HEK293T (cell line): ENCODE measurements around the gene ADGRG1.
A peak's percentile ranks its signal among the peaks of the same experiment; 100 is the strongest.

Source experiments
- CTCF ChIA-PET: fragments of 350-600 bp; formaldehyde crosslinking; extraction: SDS; loops from one replicate; lab custom pipeline; 2021; ENCODE audit warnings: antibody characterized with exemption, inconsistent platforms; lab: Yijun Ruan, JAX
- POLR2A ChIA-PET: fragments of 350-600 bp; formaldehyde crosslinking; extraction: SDS; loops from one replicate; lab custom pipeline; 2020; ENCODE audit warnings: antibody characterized with exemption, inconsistent platforms; lab: Yijun Ruan, JAX
- DNase-seq: peaks from one replicate; pipeline ENCODE4 v3.0.0; 2012; ENCODE audit warnings: mixed read lengths; ENCODE audit errors: extremely low spot score
- ARNT ChIP-seq: fragments of 450-650 bp; IDR thresholded peaks from 2 replicates; pipeline ENCODE4 v1.6.1; 2017; ENCODE audit warnings: mild to moderate bottlenecking
- BHLHE40 ChIP-seq: fragments of 450-650 bp; IDR thresholded peaks from 2 replicates; pipeline ENCODE4 v1.6.1; 2016; ENCODE audit warnings: mild to moderate bottlenecking, moderate library complexity, borderline replicate concordance
- CTBP1 ChIP-seq: fragments of 450-650 bp; IDR thresholded peaks from 2 replicates; pipeline ENCODE4 v1.6.1; 2016; ENCODE audit warnings: borderline replicate concordance
- ELF4 ChIP-seq: fragments of 450-650 bp; IDR thresholded peaks from 2 replicates; pipeline ENCODE4 v1.6.1; 2017; ENCODE audit warnings: antibody characterized with exemption
- FOXA1 ChIP-seq: fragments of 450-650 bp; IDR thresholded peaks from 2 replicates; pipeline ENCODE4 v1.6.1; 2016; ENCODE audit warnings: mild to moderate bottlenecking
- FOXK2 ChIP-seq: fragments of 450-650 bp; IDR thresholded peaks from 2 replicates; pipeline ENCODE4 v1.6.1; 2016; ENCODE audit warnings: mild to moderate bottlenecking
- FOXM1 ChIP-seq: fragments of 450-650 bp; IDR thresholded peaks from 2 replicates; pipeline ENCODE4 v1.6.1; 2017; ENCODE audit warnings: mild to moderate bottlenecking, borderline replicate concordance
- HDGF ChIP-seq: fragments of 450-650 bp; IDR thresholded peaks from 2 replicates; pipeline ENCODE4 v1.6.1; 2017; ENCODE audit warnings: antibody characterized with exemption, borderline replicate concordance
- L3MBTL2 ChIP-seq: fragments of 450-650 bp; conservative IDR thresholded peaks from 2 replicates; pipeline ENCODE4 v1.6.1; 2016; ENCODE audit warnings: mild to moderate bottlenecking
- LEF1 ChIP-seq: fragments of 450-650 bp; IDR thresholded peaks from 2 replicates; pipeline ENCODE4 v1.6.1; 2017; ENCODE audit warnings: mild to moderate bottlenecking, borderline replicate concordance
- NFRKB ChIP-seq: fragments of 450-650 bp; IDR thresholded peaks from 2 replicates; pipeline ENCODE4 v1.6.1; 2016; ENCODE audit warnings: mild to moderate bottlenecking, moderate library complexity
- SP1 ChIP-seq: fragments of 450-650 bp; IDR thresholded peaks from 2 replicates; pipeline ENCODE4 v1.6.1; 2017
- SUZ12 ChIP-seq: fragments of 450-650 bp; IDR thresholded peaks from 2 replicates; pipeline ENCODE4 v1.6.1; 2016; ENCODE audit warnings: mild to moderate bottlenecking
- TARDBP ChIP-seq: fragments of 450-650 bp; IDR thresholded peaks from 2 replicates; pipeline ENCODE4 v1.6.1; 2016
- ZNF384 ChIP-seq: fragments of 450-650 bp; IDR thresholded peaks from 2 replicates; pipeline ENCODE4 v1.6.1; 2016
- TF ChIP-seq, protein P1 (sequence below): fragments of 450-650 bp; IDR thresholded peaks from 2 replicates; pipeline ENCODE4 v1.6.1; 2016

ADGRG1 gene

DNA sequence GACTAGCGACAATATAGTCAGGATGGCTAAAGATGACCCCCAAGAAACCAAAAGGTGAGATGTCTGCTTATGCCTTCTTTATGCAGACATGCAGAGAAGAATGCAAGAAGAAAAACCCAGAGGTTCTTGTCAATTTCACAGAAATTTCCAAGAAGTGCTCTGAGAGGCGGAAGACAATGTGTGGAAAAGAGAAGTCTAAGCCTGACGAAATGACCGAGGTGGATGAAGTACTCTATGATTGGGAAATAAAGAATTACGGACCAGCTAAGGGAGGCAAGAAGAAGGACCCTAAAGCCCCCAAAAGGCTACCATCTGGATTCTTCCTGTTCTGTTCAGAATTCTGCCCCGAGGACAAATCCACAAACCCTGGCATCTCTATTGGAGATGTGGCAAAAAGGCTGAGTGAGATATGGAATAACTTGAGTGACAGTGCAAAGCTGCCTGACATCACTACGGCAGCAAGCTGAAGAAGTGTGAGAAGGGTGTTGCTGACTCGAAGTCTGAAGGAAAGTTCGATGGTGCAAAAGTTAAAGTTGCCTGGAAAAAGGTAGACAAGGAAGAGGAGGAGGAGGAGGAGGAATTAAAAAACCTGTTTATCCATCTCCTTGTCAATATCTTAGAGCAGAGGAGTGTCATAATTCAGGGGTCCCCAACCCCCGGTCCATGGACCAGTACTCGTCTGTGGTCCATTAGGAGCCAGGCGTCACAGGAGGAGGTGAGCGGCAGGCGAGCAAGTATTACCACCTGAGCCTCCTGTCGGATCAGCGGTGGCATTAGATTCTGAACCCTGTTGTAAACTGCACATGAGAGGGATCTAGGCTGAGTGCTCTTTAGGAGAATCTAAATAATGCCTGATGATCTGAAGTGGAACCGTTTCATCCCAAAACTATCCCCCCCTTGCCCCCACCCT, 25.1 kb upstream of the ADGRG1 start:
- TF ChIP-seq, protein P1, sequence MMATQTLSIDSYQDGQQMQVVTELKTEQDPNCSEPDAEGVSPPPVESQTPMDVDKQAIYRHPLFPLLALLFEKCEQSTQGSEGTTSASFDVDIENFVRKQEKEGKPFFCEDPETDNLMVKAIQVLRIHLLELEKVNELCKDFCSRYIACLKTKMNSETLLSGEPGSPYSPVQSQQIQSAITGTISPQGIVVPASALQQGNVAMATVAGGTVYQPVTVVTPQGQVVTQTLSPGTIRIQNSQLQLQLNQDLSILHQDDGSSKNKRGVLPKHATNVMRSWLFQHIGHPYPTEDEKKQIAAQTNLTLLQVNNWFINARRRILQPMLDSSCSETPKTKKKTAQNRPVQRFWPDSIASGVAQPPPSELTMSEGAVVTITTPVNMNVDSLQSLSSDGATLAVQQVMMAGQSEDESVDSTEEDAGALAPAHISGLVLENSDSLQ: peak; percentile 53
- TF ChIP-seq FOXK2 (no peak), CTBP1 (no peak), ELF4 (no peak), L3MBTL2 (no peak), SP1 (no peak), LEF1 (no peak)

DNA sequence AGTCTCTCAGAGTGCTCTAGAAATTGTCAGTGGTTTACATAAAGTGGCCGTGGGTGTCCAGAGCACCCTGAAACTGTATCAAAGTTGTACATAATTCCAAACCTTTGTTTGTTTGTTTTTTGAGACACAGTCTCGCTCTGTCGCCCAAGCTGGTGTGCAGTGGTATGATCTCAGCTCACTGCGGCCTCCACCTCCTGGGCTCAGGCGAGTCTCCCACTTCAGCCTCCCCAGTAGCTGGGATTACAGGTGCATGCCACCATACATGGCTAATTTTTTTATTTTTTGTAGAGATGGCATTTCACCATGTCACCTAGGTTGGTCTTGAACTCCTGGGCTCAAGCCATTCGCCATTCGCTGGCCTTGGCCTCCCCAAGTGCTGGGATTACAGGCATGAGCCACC, 24.3 kb upstream of the ADGRG1 start:
- no peak for DNase-seq
- TF ChIP-seq SP1: no peak
- no peak for TF ChIP-seq ARNT
- TF ChIP-seq L3MBTL2: no peak
- TF ChIP-seq FOXA1: no peak
- no peak for TF ChIP-seq TARDBP
- TF ChIP-seq, protein P1: no peak
- TF ChIP-seq CTBP1: no peak
- no peak for TF ChIP-seq NFRKB
- TF ChIP-seq ELF4: no peak
- TF ChIP-seq ZNF384: no peak
- TF ChIP-seq SUZ12: no peak
- no peak for TF ChIP-seq FOXM1
- TF ChIP-seq HDGF: no peak
- TF ChIP-seq FOXK2: no peak
- TF ChIP-seq BHLHE40: no peak
- TF ChIP-seq LEF1: no peak
- POLR2A ChIA-PET: no interaction called here
- CTCF ChIA-PET: interaction anchor here (1.3 kb wide), 1 partner anchor 13 kb away, joined by 4 read pairs; no protein-coding TSS in a partner anchor

More for the DNA sequence above, 25.1 kb upstream of the ADGRG1 start:
- ChIA-PET POLR2A (no interaction called here), CTCF (interaction anchor here (1.3 kb wide), 1 partner anchor 12 kb away, joined by 4 read pairs; no protein-coding TSS in a partner anchor)
- no peak for DNase-seq

DNA sequence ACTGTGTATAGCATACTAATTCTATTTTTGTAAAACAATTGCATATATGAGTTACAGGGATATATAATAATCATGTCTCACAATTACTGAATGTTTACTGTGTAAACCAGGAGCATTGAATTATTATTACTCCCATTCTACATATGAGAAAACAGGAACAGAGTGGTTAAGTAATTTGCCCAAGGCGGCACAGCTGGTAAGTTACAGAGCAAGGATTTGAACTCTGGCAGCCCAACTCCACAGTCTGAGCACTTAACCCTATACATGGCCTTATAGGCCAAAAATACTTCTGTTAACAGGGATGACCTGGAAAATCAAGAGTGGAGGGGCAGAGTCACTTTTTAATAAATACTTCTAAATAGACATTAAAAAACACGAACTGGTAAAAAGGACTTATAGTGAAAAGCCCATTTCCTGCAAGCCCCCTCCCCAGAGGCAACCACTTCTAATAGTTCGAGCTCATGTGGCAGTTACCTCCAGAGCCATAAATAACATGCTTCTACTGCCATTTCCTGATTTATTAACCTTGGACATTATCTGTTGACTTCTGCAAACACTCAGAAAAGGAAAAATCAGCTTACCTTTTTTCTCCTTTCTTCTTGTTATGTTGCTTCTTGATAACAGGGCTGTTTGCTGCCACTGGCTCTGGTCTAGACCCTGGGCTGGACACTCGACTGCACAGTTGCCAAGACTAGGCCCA, 22.1 kb upstream of the ADGRG1 start:
- no peak for DNase-seq
- CTCF ChIA-PET: no interaction called here
- TF ChIP-seq FOXK2: no peak
- TF ChIP-seq FOXM1: no peak
- TF ChIP-seq TARDBP: no peak
- no peak for TF ChIP-seq CTBP1
- TF ChIP-seq ARNT: no peak
- POLR2A ChIA-PET: no interaction called here

DNA sequence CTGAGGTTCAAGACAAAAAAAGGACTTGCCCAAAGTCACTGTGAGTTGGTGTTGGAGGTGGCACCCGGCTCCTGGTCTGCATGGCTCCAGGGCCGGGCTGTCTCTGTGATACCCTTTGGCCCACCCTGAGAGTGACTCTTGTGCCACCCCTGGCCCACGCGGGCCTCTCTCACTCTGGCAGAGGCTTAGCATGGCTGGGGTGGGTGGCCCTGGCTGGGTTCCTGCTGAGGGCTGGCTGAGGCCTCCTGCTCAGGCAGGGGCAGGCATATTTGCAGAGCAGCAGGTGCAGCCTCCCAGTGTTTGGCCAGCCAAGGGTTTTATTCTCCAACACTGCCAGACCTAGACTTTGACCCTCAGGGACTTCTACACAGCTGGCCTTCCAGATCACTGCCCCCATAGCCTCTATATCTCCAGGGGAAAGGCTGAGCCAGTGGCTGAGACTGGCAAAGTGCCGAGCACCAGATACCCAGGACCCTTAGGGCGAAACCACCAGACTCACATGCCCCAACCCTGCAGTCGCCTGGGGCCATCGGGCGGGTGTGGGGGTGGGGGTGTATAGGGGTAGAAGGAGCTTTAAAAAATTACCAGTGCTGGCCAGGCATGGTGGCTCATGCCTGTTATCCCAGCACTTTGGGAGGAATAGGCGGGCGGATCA, 21.5 kb upstream of the ADGRG1 start:
- DNase-seq: no peak
- POLR2A ChIA-PET: no interaction called here
- CTCF ChIA-PET: no interaction called here
- TF ChIP-seq ZNF384 (no peak), FOXA1 (no peak)

DNA sequence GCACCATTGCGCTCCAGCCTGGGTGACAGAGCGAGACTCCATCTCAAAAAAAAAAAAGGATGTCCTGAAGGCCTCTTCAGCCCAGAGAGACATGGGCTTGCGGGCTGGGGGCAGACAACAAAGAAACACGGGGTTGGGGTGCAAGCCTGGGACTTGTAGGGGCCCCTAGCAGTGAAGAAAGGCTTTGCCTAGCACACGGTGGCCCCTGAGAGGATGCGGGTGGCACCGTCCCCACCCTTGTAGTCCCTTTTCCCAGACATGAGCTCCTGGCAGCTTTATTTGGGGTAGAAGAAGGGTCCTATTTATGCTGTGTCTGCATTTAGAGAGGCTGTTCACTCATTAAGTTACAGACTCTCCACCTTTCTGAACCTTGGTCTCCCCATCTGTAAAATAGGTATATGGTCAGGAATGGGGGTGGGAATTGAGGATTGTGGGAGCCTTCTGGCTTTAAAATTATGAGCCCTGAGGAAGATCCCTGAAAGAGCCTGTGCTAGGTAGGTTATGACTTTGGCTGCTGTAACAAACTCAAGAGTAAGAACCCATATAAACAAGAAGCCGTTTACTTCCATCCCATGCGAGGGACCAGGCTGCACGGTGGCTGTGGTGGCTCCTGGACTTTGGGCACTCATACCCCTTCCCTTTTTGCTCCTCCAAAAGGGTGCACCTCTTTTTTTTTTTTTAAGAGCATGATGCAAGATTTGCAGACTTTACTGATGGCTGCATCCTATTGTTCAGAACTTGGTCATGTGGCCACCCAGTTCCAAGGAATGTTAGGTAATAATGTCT, 20.6 kb upstream of the ADGRG1 start:
- no peak for DNase-seq
- CTCF ChIA-PET: interaction anchor here (1.9 kb wide), 1 partner anchor 17 kb away, joined by 7 read pairs; no protein-coding TSS in a partner anchor
- TF ChIP-seq FOXM1 (no peak), BHLHE40 (no peak), TARDBP (no peak), SP1 (no peak), ZNF384 (no peak), ELF4 (no peak), SUZ12 (no peak), L3MBTL2 (no peak), NFRKB (no peak), HDGF (no peak)
- TF ChIP-seq, protein P1: no peak
- POLR2A ChIA-PET: no interaction called here
